NCI-H2107 (cell line): ENCODE results near the gene ANKRD28.
"Not testable (repeated sequence)": the region's sequence is repeated elsewhere in the genome, so short reads cannot be mapped to it uniquely, and the experiment has no call there.

ENCODE experiments used
- DNase-seq: peaks from one replicate; lab custom pipeline; 2025; lab: John Stamatoyannopoulos, UW

Gene ANKRD28

GRCh38 chr3:15797642-15798303 lies at the start of gene ANKRD28:
Gene ANKRD28 (minus strand): TSS chr3:15797979. CDS start chr3:15796521, 1,458 bp downstream.
- DNase-seq = no peak

- no peak for DNase-seq
Observed at GRCh38 chr3:15847239-15847638, 49.5 kb upstream of the ANKRD28 start.

- no peak for DNase-seq
Observed at GRCh38 chr3:15846606-15847005, 48.8 kb upstream of the ANKRD28 start.

DNA sequence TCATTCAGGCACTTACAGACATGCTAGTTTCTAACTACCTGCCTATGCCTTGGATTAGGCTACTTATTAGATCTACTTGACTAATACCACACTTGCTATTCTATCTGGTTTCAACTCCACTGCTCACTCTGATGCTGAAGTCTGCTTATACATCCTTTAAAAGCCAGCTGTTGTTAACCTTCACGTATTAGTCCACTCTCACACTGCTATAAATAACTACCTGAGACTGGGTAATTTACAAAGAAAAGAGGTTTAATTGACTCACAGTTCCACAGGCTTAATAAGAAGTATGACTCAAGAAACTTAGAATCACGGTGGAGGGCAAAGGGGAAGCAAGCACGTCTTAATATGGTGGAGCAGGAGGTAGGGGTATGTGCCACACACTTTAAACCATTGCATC lies 47.7 kb upstream of the ANKRD28 start:
- no peak for DNase-seq

- DNase-seq = no peak
Observed at GRCh38 chr3:15844889-15845288, 47.1 kb upstream of the ANKRD28 start.

GRCh38 chr3:15841091-15841973 lies 43.6 kb upstream of the ANKRD28 start:
- not testable (repeated sequence) for DNase-seq

DNA sequence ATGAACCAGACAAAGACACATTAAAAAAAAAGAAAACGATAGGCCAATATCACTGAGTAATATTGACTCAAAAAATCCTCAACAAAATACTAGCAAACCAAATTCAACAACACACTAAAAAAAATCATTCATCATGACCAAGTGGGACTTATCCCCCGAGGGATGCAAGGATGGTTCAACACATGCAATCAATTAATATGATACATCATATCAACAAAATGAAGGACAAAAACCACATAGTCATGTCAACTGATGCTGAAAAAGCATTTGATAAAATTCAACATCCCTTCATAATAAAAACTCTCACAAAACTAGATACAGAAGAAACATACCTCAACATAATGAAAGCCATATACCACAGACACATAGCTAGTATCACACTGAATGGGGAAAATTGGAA lies 41.8 kb upstream of the ANKRD28 start:
- no peak for DNase-seq

DNA sequence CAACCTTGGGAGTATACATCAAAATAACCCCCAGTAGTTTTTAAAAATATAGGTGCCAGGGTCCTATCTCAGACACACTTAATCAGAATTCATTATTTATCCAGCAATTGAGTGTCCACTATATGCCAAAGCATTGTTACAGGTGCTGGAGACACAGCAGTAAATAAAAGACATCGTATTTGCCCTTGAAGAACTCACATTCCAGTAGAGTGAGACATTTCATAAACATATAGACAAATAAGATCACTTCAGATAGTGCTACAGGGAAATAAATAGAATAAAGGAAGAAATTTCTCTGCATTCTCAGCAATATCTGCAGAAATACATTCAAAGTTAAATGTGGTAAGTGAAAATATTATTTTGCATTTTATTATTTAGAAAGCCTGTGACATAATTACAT lies 34.1 kb upstream of the ANKRD28 start:
- no peak for DNase-seq

DNA sequence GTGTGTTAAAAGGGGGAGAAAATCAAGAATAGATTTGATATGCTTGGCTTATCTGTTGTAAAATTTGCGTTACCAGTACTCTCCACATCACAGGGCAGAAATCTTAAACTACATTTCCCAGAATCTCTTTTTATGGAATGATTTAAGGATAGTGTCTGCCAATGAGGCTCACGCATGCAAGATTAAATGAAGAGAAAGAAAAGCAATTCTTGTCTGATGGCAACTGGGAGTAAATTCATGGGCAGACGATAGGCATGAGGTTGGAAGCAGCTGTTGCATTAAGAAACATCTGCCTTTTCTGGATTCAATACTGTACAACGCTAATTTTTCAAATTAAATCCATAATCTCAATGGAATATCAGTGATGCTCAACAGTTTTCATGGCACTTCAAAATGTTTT lies 27.2 kb upstream of the ANKRD28 start:
- no peak for DNase-seq

DNA sequence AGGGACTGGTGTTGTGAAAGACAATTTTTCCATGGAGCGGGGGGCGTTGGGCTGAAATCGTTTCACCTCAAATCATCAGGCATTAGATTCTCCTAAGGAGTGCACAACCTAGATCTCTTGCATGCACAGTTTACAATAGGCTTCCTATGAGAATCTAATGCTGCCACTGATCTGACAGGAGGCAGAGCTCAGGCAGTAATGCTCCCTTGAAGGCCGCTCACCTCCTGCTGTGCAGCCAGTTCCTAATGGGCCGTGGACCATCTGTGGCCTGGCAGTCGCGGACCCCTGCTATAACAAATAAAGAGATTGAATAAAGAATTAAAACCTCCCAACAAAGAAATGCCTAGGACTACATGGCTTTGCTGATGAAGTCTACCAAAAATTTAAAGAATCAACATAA lies 25.3 kb upstream of the ANKRD28 start:
- no peak for DNase-seq

DNA sequence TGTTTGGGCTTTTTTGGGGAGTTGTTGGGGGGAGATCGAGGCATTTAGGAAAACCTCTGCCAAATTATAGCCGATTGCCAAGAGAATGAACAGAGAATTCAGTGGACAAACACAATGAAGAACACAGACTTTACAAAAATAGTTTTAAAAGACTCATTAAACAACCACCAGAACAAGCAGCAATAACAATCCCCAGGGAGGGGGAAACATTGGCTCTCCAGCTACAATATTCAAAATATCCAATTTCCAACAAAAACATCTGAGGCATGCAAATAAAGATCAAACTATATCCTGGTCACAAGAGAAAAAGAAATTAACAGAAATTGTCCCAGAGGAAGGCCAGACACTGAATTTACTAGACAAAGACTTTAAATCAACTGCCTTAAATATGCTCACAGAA lies 24.5 kb upstream of the ANKRD28 start:
- no peak for DNase-seq

DNA sequence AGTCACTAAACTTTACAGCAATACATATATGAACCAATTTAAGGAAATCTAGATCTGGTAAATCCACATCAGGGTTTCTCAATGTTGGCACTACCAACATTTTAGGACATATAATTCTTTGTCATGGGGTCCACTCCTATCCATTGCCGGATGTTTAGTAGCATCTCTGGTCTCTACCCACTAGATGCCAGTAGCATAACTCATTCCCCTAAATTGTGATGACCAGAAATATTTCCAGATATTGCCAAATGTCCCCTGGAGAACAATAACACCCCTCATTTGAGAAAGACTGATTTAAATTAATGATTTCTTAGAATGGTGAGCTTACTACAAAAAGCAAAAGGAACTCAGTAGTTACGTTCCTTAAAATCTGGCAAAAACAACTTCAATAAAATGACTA lies 23.1 kb upstream of the ANKRD28 start:
- no peak for DNase-seq

DNA sequence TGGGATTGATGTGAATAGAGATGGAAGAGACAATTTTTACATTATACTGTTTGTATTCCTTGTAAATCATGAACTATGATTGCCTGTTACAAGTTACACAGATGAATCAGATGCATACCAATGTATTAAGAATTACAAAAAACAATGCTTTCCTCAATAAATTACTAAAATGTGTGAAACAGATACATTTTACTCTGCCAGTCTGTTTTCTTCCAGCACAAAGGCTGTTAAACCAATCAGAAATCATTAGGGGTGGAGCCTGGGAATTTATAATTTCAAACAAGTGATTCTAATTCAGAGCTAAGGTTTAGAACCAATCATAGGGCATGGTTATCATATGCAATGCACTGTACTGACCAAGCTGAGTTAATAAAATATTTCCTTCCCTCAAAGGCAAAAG lies 21.8 kb upstream of the ANKRD28 start:
- DNase-seq = no peak

GRCh38 chr3:15819043-15819442 lies 21.3 kb upstream of the ANKRD28 start:
- DNase-seq = no peak

GRCh38 chr3:15815696-15816095 lies 17.9 kb upstream of the ANKRD28 start:
- DNase-seq = no peak

DNA sequence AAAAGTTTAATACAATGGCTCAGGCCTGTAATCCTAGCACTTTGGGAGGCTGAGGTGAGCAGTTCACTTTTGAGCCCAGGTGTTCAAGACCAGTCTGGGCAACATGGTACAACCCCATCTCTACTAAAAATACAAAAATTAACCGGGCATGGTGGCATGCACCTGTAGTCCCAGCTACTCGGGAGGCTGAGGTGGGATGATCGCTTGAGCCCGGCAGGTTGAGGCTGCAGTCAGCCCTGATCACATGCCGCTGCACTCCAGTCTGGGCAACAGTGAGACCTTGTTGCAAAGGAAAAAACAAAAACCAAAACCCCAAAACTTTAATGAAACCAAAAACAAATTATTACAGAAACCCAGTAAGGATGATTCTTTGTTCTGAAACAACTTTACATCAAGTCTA lies 15.3 kb upstream of the ANKRD28 start:
- DNase-seq = not testable (repeated sequence)

DNA sequence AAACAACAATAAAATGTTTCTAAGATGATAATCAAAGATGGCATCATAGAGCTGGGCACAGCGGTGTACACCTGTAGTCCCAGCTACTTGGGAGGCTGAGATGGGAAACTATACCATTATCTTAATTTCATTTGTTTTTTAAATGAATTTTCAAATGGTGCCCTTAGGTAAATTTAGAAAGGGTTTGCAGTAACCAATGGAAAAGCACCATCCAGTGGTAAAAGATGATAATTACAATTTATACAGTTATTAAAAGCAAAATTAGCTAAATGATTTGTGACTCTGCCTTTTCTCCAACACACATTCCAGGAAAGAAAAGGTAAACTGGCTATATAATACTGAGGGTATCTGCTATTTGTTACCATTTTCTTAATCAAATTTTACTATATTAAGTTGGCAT lies 14.4 kb upstream of the ANKRD28 start:
- no peak for DNase-seq

DNA sequence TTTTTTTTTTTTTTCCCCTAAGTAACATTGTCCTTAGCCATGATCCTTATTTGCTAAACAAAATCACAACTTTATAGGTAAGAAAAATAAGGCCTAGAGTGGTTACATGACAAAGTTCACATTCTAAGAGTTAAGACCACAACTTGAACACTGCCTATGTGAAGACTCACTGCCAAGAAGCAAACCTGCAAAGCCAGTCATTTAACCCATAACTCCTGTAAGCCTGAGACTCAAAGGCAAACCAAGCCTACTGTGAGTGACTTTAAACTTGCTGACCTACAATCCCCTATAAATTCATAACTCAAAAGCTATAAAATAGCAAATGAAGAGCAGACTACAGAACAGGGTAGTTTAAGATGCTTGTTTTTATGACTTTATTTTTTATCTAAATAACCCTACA lies 12.9 kb upstream of the ANKRD28 start:
- no peak for DNase-seq

DNA sequence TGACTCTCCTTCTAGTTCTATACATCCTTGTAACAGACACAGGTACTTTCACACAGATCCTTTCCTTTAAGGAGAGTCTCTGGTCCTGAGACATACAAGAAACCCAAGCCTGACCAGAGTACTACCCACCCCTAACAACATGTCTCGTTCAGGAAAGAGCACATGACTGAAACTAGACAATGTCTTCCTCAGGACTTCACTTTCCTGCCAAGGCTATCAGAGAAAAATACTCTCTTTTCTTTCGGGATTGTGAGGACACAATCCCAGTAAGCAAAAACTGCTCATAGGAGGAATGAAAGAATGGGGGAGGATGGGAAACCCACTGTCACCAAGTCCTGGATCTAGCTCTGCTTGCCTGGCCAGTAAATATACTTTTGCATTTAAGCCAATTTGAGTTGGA lies 11.5 kb upstream of the ANKRD28 start:
- no peak for DNase-seq

DNA sequence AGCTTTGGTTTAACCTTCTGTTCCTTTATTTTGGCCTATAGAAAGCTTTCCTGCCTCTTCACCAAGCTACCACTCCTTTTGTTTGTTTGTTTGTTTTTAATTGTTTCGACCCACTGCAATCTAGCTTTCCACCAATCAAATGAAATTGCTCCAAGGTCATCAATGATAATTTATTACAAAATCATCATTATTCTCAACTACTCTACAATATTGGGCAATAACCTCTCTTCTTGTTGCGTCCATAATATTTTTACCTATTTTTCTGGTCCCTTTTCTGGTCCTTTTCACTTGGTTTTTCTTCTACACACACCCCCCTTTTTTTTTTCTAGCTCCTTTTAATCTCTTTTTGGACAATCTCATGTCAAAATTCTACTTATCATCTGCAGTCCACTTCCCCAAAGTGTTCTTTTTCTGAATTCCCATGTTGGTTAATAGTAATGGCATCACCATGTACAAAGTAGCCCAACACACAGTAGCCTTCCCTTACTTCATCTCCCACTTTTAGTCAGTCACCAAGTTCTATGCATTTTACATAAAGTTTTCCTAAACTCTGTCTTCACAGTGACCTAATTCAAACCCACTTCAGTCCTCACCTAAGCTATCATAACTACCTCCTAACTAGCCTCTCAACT lies 11.0 kb upstream of the ANKRD28 start:
- no peak for DNase-seq

- no peak for DNase-seq
Observed at GRCh38 chr3:15805756-15806266, 8.0 kb upstream of the ANKRD28 start.

DNA sequence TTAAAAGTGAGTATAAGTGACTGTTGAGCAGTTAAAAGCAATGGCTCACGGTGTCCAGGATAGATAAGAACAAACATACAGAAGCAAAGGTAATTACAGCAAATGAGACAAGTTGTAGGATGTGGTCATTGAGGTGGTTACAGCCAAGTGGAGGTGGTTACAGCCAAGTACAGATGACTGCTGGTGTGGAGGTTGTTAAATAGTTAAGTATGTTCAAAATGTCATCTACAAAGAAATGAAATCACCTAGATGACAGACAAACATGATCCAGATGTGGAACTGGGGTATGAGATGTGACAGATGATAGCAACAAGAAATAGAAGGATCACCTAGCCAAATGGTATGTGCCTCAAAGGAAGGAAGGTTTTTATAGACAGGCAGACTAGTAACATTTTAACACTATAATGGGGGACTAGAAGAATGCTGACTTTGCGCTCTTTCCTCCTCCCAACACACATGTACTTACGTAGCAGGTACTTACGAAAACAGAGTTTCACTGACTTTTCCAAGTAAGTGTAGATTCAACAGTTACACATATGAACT lies 6.8 kb upstream of the ANKRD28 start:
- no peak for DNase-seq

- no peak for DNase-seq
Observed at GRCh38 chr3:15803921-15804320, 6.1 kb upstream of the ANKRD28 start.
